HEK293T (cell line): ENCODE data around the gene H1-8.
"Not testable (repeated sequence)": the region's sequence is repeated elsewhere in the genome, so short reads cannot be mapped to it uniquely, and the experiment has no call there.

Experiments
- CTCF ChIA-PET: fragments of 350-600 bp; formaldehyde crosslinking; extraction: SDS; loops from one replicate; lab custom pipeline; 2021; ENCODE audit warnings: antibody characterized with exemption, inconsistent platforms; lab: Yijun Ruan, JAX
- POLR2A ChIA-PET: fragments of 350-600 bp; formaldehyde crosslinking; extraction: SDS; loops from one replicate; lab custom pipeline; 2020; ENCODE audit warnings: antibody characterized with exemption, inconsistent platforms; lab: Yijun Ruan, JAX
- DNase-seq: peaks from one replicate; pipeline ENCODE4 v3.0.0; 2012; ENCODE audit warnings: mixed read lengths; ENCODE audit errors: extremely low spot score
- ARNT ChIP-seq: fragments of 450-650 bp; IDR thresholded peaks from 2 replicates; pipeline ENCODE4 v1.6.1; 2017; ENCODE audit warnings: mild to moderate bottlenecking
- BHLHE40 ChIP-seq: fragments of 450-650 bp; IDR thresholded peaks from 2 replicates; pipeline ENCODE4 v1.6.1; 2016; ENCODE audit warnings: mild to moderate bottlenecking, moderate library complexity, borderline replicate concordance
- CTBP1 ChIP-seq: fragments of 450-650 bp; IDR thresholded peaks from 2 replicates; pipeline ENCODE4 v1.6.1; 2016; ENCODE audit warnings: borderline replicate concordance
- ELF4 ChIP-seq: fragments of 450-650 bp; IDR thresholded peaks from 2 replicates; pipeline ENCODE4 v1.6.1; 2017; ENCODE audit warnings: antibody characterized with exemption
- FOXK2 ChIP-seq: fragments of 450-650 bp; IDR thresholded peaks from 2 replicates; pipeline ENCODE4 v1.6.1; 2016; ENCODE audit warnings: mild to moderate bottlenecking
- FOXM1 ChIP-seq: fragments of 450-650 bp; IDR thresholded peaks from 2 replicates; pipeline ENCODE4 v1.6.1; 2017; ENCODE audit warnings: mild to moderate bottlenecking, borderline replicate concordance
- HDGF ChIP-seq: fragments of 450-650 bp; IDR thresholded peaks from 2 replicates; pipeline ENCODE4 v1.6.1; 2017; ENCODE audit warnings: antibody characterized with exemption, borderline replicate concordance
- L3MBTL2 ChIP-seq: fragments of 450-650 bp; conservative IDR thresholded peaks from 2 replicates; pipeline ENCODE4 v1.6.1; 2016; ENCODE audit warnings: mild to moderate bottlenecking
- LEF1 ChIP-seq: fragments of 450-650 bp; IDR thresholded peaks from 2 replicates; pipeline ENCODE4 v1.6.1; 2017; ENCODE audit warnings: mild to moderate bottlenecking, borderline replicate concordance
- NFRKB ChIP-seq: fragments of 450-650 bp; IDR thresholded peaks from 2 replicates; pipeline ENCODE4 v1.6.1; 2016; ENCODE audit warnings: mild to moderate bottlenecking, moderate library complexity
- SP1 ChIP-seq: fragments of 450-650 bp; IDR thresholded peaks from 2 replicates; pipeline ENCODE4 v1.6.1; 2017
- TARDBP ChIP-seq: fragments of 450-650 bp; IDR thresholded peaks from 2 replicates; pipeline ENCODE4 v1.6.1; 2016
- ZNF384 ChIP-seq: fragments of 450-650 bp; IDR thresholded peaks from 2 replicates; pipeline ENCODE4 v1.6.1; 2016
- TF ChIP-seq, protein P1 (sequence below): fragments of 450-650 bp; IDR thresholded peaks from 2 replicates; pipeline ENCODE4 v1.6.1; 2016

The H1-8 gene

DNA sequence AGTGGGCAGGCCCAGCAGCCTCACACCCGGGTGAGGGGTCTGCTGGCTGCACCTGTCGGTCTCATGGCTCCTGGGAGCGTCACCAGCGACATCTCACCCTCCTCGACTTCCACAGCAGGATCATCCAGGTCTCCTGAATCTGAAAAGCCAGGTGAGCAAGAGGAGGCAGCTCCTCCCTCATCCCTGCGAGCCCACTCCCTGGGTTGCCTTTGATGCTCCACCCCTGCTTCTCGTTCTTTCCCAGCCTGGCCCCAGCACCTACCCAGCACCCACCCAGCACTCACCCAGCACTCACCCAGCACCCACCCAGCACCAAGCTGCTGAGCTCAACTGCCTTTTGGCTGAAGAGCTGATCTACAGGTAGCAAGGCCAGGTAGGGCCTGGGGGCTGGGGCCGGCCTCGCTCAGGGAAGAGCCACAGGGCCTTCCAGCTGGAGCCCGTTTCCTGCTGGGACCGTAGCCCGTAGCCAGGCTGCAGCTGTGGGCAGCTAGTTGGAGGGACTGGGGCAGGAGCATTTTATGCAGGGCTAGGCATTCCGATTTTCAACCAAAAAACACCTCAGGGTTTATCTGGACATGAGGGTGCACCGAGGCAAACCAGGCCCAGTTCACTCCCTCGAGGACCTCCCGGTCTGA lies at the start of gene H1-8:
H1-8 (plus strand) TSS at position 20 of the 635 bp plus-strand sequence; CDS start at position 64, 44 bp downstream.
- TF ChIP-seq FOXK2: no peak
- POLR2A ChIA-PET: no interaction called here
- DNase-seq: no peak
- CTCF ChIA-PET: no interaction called here

GRCh38 chr3:129493206-129493605 lies 49.8 kb upstream of the H1-8 start:
- ChIA-PET CTCF (interaction anchor here (0.6 to 1.2 kb wide), 3 partner anchors 11 to 334 kb away, joined by 3 to 5 read pairs (median 4); no protein-coding TSS in a partner anchor), POLR2A (interaction anchor here (0.8 kb wide), 1 partner anchor 155 kb away, joined by 3 read pairs; no protein-coding TSS in a partner anchor)
- DNase-seq: no peak
- TF ChIP-seq, protein P1, sequence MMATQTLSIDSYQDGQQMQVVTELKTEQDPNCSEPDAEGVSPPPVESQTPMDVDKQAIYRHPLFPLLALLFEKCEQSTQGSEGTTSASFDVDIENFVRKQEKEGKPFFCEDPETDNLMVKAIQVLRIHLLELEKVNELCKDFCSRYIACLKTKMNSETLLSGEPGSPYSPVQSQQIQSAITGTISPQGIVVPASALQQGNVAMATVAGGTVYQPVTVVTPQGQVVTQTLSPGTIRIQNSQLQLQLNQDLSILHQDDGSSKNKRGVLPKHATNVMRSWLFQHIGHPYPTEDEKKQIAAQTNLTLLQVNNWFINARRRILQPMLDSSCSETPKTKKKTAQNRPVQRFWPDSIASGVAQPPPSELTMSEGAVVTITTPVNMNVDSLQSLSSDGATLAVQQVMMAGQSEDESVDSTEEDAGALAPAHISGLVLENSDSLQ: no peak
- TF ChIP-seq HDGF: no peak
- TF ChIP-seq L3MBTL2: no peak
- no peak for TF ChIP-seq BHLHE40
- TF ChIP-seq TARDBP: no peak
- no peak for TF ChIP-seq FOXM1
- no peak for TF ChIP-seq ELF4
- TF ChIP-seq ARNT: no peak

- DNase-seq, CTCF ChIA-PET, POLR2A ChIA-PET: not testable (repeated sequence)
Observed at GRCh38 chr3:129494499-129494898, 48.5 kb upstream of the H1-8 start.

DNA sequence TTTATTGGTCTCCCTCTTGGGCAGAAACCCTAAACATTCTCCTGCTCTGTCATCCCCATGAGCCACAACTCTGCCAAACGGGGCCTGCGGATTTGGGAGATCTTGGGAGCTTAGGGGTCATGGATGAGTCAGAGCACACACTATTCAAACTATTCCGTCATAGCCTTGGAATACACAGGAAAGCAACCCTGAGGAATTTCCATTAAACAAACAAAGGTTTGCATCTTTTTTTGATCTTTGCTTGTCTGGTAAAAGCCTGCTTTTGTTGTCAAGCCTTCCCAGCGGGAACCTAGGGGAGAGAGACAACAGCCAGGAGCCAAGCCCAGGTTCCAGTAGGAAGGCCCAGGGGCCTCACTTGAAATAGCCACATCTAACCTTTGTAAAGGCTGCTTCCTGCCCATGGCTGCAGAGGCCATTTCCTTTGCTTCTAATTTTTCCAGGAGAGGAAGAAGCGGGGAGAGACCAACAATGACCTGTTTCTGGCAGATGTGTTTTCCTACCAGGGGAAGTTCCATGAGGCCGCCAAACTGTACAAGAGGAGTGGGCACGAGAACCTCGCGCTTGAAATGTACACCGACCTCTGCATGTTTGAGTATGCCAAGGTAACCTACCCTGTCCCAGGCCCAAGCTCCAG lies 47.9 kb upstream of the H1-8 start:
- DNase-seq, CTCF ChIA-PET, POLR2A ChIA-PET: not testable (repeated sequence)

- POLR2A ChIA-PET, DNase-seq, CTCF ChIA-PET: not testable (repeated sequence)
Observed at GRCh38 chr3:129497876-129498275, 45.1 kb upstream of the H1-8 start.

GRCh38 chr3:129498603-129499488 lies 44.1 kb upstream of the H1-8 start:
- CTCF ChIA-PET, DNase-seq, POLR2A ChIA-PET: not testable (repeated sequence)

- POLR2A ChIA-PET, DNase-seq: not testable (repeated sequence)
- CTCF ChIA-PET: interaction anchor here (0.7 kb wide), 1 partner anchor 423 kb away, joined by 3 read pairs; no protein-coding TSS in a partner anchor
Observed at GRCh38 chr3:129499604-129500333, 43.2 kb upstream of the H1-8 start.

DNA sequence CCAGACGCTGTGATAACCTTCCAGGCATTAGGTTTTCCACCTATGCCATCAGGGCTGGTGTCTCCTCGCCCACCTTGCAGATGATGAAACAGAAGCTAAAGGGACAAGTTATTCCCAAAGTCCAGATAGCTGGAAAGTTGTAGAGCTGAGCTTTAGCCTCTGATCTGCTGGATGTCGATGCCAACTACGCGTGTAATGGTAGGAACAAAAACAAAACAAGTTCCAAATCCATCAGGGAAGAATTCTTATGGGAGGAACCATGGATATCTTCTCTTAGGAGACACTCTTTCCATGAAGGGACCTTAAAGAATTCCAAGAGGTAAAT lies 42.7 kb upstream of the H1-8 start:
- TF ChIP-seq HDGF (no peak), SP1 (no peak), FOXK2 (no peak), BHLHE40 (no peak), CTBP1 (no peak), ZNF384 (no peak), TARDBP (no peak)
- POLR2A ChIA-PET: no interaction called here
- no peak for DNase-seq
- CTCF ChIA-PET: interaction anchor here (0.7 kb wide), 1 partner anchor 422 kb away, joined by 3 read pairs; no protein-coding TSS in a partner anchor

- DNase-seq: no peak
- TF ChIP-seq LEF1: no peak
- no peak for TF ChIP-seq HDGF
- TF ChIP-seq CTBP1: no peak
- no peak for TF ChIP-seq FOXK2
- no peak for TF ChIP-seq NFRKB
- no peak for TF ChIP-seq ZNF384
- CTCF ChIA-PET: no interaction called here
- POLR2A ChIA-PET: no interaction called here
Observed at GRCh38 chr3:129501630-129502029, 41.3 kb upstream of the H1-8 start.
